Peyer's patch (tissue), 4 donors: ENCODE measurements around the gene CIAO2A.

Source experiments
- CTCF ChIP-seq, 6 experiments: fragments of 450-650 bp in 4 of 6; fragments of 200-600 bp in 2 of 6; sonication (generic) in 1 of 6; IDR thresholded peaks; one replicate each; pipeline ENCODE4 v1.5.1; 2017 to 2019; ENCODE audit warnings: antibody characterized with exemption in 6 of 6, mild to moderate bottlenecking in 3 of 6, moderate library complexity in 1 of 6
- POLR2A ChIP-seq, 2 donors: fragments of 450-650 bp; IDR thresholded peaks; one replicate each; pipeline ENCODE4 v1.5.1; 2017; ENCODE audit warnings: antibody characterized with exemption in 2 of 2, mild to moderate bottlenecking in 2 of 2, moderate library complexity in 2 of 2

- no peak for TF ChIP-seq CTCF (IDR thresholded peaks at IDR 0.05)
- TF ChIP-seq POLR2A (IDR thresholded peaks at IDR 0.05): no peak
Observed at GRCh38 chr15:64141798-64142512, 48.3 kb upstream of the CIAO2A start.
